ENCODE data around the gene ABHD2. TPM values are rescaled to one million over a fixed set of nuclear protein-coding genes. Genes with fewer than 3 reads are reported as not detected.
"Not testable (repeated sequence)": the region's sequence is repeated elsewhere in the genome, so short reads cannot be mapped to it uniquely, and the experiment has no call there.

ABHD2 gene
- total RNA-seq, 1 donor from 2014 or later, result 66.5 TPM

DNA sequence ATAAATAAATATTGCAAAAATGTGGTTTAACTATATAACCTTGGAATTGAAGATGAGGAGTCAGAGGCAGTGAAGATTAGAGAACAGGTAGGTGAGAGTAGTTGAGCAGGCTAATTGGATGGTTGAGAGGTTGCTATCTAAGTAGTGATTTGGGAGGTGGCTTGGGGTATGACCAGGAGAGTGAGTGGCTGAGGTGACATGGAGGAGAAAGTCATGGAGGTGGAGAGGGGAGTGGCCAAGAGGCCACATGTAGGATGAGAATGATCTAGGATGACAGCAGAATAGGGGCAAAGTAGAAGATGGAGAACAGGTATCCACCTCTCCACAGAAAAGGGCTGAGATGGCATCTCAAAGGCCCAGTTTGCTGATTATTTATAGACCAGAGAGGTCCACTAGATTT lies 143.6 kb downstream of the ABHD2 start:
- intact Hi-C loops (cut with micrococcal nuclease), result no loop called here
- Mint-ChIP-seq H3K4me3 (no peak overlapping the region), H3K27ac (peak overlapping the region; percentile 1), H3K9me3 (no peaks in the 10 kb centered on the region), H3K27me3 (ENCODE audit: insufficient read depth) (peaks cover 32% of the 10 kb centered on the region), H3K4me1 (ENCODE audit: low read depth) (no peaks in the 10 kb centered on the region), H3K36me3 (ENCODE audit: low read depth) (no peaks in the 10 kb centered on the region)
- DNase-seq (ENCODE audit: low spot score), result no peak

DNA sequence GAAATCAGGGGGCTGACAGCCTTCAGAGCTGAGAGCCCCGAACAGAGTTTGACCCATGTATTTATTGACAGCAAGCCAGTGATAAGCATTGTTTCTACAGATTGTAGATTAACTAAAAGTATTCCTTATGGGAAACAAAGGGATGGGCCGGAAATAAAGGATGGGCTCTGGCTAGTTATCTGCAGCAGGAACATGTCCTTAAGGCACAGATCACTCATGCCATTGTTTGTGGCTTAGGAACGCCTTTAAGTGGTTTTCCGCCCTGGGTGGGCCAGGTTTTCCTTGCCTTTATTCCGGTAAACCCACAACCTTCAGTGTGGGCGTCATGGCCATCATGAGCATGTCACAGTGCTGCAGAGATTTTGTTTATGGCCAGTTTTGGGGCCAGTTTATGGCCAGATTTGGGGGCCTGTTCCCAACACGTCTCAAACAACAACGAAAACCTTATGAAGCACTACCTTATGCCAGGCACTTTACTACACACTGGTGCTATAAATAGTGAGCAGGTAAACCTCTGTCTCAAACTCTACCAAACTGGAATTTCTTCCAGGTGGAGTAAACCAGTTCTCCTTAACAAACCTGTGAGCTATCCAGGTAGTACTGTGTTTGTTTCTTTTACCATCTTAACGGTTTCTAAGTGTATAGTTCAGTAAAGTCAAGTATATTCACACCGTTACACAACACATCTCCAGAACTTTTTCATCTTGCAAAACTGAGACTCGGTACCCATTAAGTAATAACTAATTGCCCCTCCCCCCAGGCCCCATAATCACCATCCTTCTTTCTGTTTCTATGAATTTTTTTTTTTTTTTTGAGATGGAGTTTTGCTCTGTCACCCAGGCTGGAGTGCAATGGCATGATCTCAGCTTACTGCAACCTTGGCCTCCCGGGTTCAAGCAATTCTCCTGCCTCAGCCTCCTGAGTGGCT lies 151.9 kb downstream of the ABHD2 start:
- H3K4me3 Mint-ChIP-seq; H3K27ac Mint-ChIP-seq; DNase-seq (ENCODE audit: low spot score); H3K36me3 Mint-ChIP-seq (ENCODE audit: low read depth); H3K9me3 Mint-ChIP-seq: not testable (repeated sequence)
- intact Hi-C loops (cut with micrococcal nuclease), result loop anchor here (10.0 kb wide), 2 partner anchors 345 to 1475 kb away; partner anchors contain the start of genes BLM and HAPLN3
- H3K4me1 Mint-ChIP-seq (ENCODE audit: low read depth), result peaks cover 20% of the 10 kb centered on the region
- peaks cover 22% of the 10 kb centered on the region for H3K27me3 Mint-ChIP-seq (ENCODE audit: insufficient read depth)

DNA sequence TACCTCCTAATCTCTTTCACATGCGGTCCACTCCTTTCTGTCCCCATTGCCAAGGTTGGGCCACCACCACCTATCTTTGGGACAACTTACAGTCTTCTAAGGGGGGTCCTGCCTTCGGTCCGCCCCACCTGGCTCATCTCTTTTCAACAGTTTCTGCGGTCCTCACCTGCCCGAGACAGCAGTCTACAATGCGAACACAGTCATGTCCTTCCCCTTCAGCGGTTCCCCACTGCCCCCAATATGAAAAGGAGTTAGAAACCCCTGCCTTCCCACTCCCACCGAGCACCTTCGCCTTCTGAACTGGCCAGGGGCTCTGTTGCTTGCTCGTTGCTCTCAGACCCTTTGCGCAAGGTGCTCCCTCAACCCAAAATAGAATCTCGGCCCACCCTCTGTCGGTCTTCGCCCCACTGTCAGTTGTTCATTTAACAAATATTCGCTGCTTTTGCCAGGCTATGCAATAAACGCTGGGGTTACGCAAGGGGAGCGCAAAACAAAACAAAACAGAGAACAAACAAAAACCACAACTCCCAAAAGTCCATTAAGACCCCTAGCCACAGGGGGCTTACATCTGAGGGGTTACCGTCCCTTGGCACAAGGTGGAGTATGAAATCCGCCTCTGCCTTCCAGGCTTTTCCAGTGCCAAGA lies 154.9 kb downstream of the ABHD2 start:
- Mint-ChIP-seq H3K27ac (peak overlapping the region; percentile 90), H3K4me1 (ENCODE audit: low read depth) (peaks cover 47% of the 10 kb centered on the region), H3K9me3 (no peaks in the 10 kb centered on the region), H3K36me3 (ENCODE audit: low read depth) (peaks cover 26% of the 10 kb centered on the region), H3K4me3 (peak overlapping the region; percentile 96), H3K27me3 (ENCODE audit: insufficient read depth) (peaks cover 11% of the 10 kb centered on the region)
- no peak for DNase-seq (ENCODE audit: low spot score)
- intact Hi-C loops (cut with micrococcal nuclease), result loop anchor here (1.0 to 10.0 kb wide), 5 partner anchors 36 to 1472 kb away; partner anchors contain the start of genes BLM, HAPLN3, MFGE8 and POLG

DNA sequence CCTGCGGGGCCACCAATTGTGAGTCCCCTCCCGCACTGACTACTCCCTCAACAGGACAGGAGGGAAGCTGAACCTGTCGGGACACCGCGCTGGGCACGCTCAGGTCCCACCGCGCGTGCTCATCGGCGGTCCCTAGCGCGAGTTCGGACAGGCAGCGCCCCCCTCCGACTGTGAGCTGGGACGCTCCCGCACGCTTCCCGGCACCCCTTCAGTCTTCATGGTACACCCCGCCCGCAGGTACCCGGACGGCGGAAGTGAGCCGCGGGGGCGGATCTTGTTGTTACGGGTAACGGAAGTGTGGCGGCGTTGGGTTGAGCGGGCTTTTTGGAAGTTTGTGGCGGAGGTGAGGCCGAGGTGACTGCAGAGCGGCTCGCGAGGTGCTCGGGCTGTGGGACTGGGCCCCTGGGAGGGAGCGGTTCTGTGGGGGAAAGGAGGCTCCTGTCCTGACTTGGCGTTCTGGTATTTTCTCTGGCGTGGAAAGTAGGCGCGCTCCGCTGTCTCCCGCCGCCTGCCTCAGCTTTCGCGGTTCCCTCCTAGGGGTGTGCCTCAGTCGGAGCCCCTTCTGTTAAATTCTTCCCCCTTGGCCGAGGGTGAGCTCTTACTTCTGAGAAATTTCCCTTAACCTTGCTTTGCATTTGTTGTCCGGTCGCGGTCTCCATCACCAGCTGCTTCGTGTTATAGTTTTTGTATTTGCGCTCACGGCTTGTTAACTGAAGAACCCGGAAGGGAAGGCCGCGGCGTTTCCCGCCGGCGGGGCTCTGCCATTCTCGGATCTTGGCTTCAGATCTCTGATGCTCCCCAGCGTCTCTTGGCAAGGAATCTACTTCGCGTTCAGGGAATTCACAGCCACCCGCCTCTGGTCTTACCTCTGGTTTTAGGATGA lies 155.7 kb downstream of the ABHD2 start, which contains the start of gene FANCI:
TSS of gene FANCI (plus strand) at position 289 of the 883 bp plus-strand sequence. CDS start 3,669 bp downstream, outside the sequence.
- Mint-ChIP-seq H3K4me1 (ENCODE audit: low read depth) (peaks cover 53% of the 10 kb centered on the region), H3K27ac (peak within 1 kb of the TSS; percentile 90), H3K27me3 (ENCODE audit: insufficient read depth) (peaks cover 9% of the 10 kb centered on the region), H3K9me3 (no peaks in the 10 kb centered on the region), H3K4me3 (peak within 1 kb of the TSS; percentile 96), H3K36me3 (ENCODE audit: low read depth) (peaks cover 31% of the 10 kb centered on the region)
- DNase-seq (ENCODE audit: low spot score), result peak; percentile 95
- intact Hi-C loops (cut with micrococcal nuclease), result loop anchor here (1.0 to 10.0 kb wide), 9 partner anchors 37 to 1471 kb away; partner anchors contain the start of genes ABHD2, BLM, HAPLN3 and MFGE8

DNA sequence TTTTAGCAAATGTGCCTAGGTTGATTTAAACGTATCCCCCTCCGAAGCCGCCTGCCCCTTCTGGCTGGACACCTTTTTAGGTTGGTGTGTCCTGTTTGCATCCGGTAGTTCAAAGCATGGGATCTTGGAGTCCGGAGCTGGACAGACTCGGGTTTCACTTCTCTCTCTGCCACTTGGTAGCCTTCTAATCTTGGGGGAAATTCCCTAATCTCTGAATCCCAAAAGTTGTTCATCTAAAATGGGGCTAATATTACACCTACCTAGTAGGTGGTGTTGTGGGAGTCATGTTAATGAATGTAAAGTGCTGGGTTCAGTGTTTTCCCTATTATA lies 156.3 kb downstream of the ABHD2 start:
- Mint-ChIP-seq H3K4me3 (peak overlapping the region; percentile 96), H3K27ac (peak overlapping the region; percentile 90), H3K27me3 (ENCODE audit: insufficient read depth) (peaks cover 5% of the 10 kb centered on the region), H3K4me1 (ENCODE audit: low read depth) (peaks cover 56% of the 10 kb centered on the region), H3K9me3 (peaks cover 2% of the 10 kb centered on the region), H3K36me3 (ENCODE audit: low read depth) (peaks cover 35% of the 10 kb centered on the region)
- DNase-seq (ENCODE audit: low spot score), result no peak
- intact Hi-C loops (cut with micrococcal nuclease), result loop anchor here (1.0 to 10.0 kb wide), 6 partner anchors 56 to 1470 kb away; partner anchors contain the start of genes ABHD2, BLM, HAPLN3 and TICRR

DNA sequence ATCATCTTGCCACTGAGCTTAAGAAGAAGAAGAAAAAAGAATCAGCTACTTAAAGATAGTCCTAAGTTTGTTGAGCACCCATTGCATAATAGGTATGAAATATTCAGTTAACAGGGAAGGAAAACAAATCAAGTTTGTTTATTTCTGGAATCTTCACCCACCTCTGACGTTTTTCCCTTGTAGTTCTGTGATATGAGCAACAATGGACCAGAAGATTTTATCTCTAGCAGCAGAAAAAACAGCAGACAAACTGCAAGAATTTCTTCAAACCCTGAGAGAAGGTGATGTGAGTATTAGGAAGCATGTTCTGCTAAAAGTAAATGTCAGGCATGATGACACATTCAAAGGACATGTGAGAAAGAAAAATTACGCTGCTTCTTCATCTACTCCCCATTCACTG lies 159.2 kb downstream of the ABHD2 start:
- intact Hi-C loops (cut with micrococcal nuclease), result loop anchor here (10.0 kb wide), 2 partner anchors 353 to 1467 kb away; partner anchors contain the start of genes BLM and HAPLN3
- Mint-ChIP-seq H3K4me3 (no peak overlapping the region), H3K27me3 (ENCODE audit: insufficient read depth) (peaks cover 2% of the 10 kb centered on the region), H3K9me3 (peaks cover 3% of the 10 kb centered on the region), H3K36me3 (ENCODE audit: low read depth) (peaks cover 53% of the 10 kb centered on the region), H3K4me1 (ENCODE audit: low read depth) (peaks cover 58% of the 10 kb centered on the region), H3K27ac (no peak overlapping the region)
- DNase-seq (ENCODE audit: low spot score), result no peak

DNA sequence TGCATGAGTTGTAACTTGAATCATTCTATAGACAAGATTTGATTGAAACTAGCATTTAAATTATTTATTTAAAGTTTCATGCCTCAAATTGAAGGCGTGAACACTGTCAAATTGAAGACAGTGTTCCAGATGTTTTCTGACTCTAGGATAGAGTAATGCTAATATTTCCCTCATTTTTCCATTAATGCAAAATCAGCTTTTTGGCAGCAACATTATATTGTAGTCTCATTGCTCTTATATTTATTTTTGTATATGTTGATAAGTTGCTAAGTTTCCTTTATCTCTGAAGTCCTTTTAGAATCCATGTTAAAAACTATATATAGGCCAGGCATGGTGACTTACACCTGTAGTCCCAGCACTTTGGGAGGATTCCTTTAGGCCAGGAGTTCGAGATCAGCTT lies 160.3 kb downstream of the ABHD2 start:
- Mint-ChIP-seq H3K4me3 (no peak overlapping the region), H3K27ac (no peak overlapping the region), H3K27me3 (ENCODE audit: insufficient read depth) (no peaks in the 10 kb centered on the region), H3K4me1 (ENCODE audit: low read depth) (peaks cover 48% of the 10 kb centered on the region), H3K36me3 (ENCODE audit: low read depth) (peaks cover 54% of the 10 kb centered on the region), H3K9me3 (peaks cover 3% of the 10 kb centered on the region)
- intact Hi-C loops (cut with micrococcal nuclease), result loop anchor here (10.0 kb wide), 2 partner anchors 354 to 1466 kb away; partner anchors contain the start of genes BLM and HAPLN3
- no peak for DNase-seq (ENCODE audit: low spot score)

DNA sequence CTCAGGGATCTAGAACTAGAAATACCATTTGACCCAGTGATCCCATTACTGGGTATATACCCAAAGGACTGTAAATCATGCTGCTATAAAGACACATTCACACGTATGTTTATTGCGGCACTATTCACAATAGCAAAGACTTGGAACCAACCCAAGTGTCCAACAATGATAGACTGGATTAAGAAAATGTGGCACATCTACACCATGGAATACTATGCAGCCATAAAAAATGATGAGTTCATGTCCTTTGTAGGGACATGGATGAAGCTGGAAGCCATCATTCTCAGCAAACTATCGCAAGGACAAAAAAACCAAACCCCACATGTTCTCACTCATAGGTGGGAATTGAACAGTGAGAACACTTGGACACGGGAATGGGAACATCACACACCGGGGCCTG lies 161.9 kb downstream of the ABHD2 start:
- Mint-ChIP-seq H3K4me1 (ENCODE audit: low read depth) (peaks cover 43% of the 10 kb centered on the region), H3K36me3 (ENCODE audit: low read depth) (peaks cover 55% of the 10 kb centered on the region)
- H3K27ac Mint-ChIP-seq; H3K9me3 Mint-ChIP-seq; H3K4me3 Mint-ChIP-seq; DNase-seq (ENCODE audit: low spot score); H3K27me3 Mint-ChIP-seq (ENCODE audit: insufficient read depth); intact Hi-C loops (cut with micrococcal nuclease): not testable (repeated sequence)

Other genes with a start within 250 kb of the ABHD2 start
- gene HAPLN3, start 192.9 kb upstream of the ABHD2 start, total RNA-seq, result 83.4 and 85.8 TPM in 2 replicates
- gene MFGE8, start 175.1 kb upstream of the ABHD2 start, total RNA-seq, result 7.9 and 10.6 TPM in 2 replicates
- gene RLBP1, start 133.1 kb downstream of the ABHD2 start, total RNA-seq, result not detected in 2 replicates
- gene FANCI, start 155.5 kb downstream of the ABHD2 start, total RNA-seq, result 167 and 172 TPM in 2 replicates
- gene POLG, start 246.4 kb downstream of the ABHD2 start, total RNA-seq, result 116 and 134 TPM in 2 replicates

All from activated T-helper 1 cell treated with anti-CD3 and anti-CD28 coated beads, Interleukin-12 subunit alpha, Interleukin-12 subunit beta, Interleukin-2, Interleukin-4 antibody, amounts not matched to agents 30 ng/mL and 10 ng/mL and 1 ng/mL, durations not matched to agents 14 hours and 24 hours and 36 hours (primary cell).